Activated CD4-positive, alpha-beta T cell treated with anti-CD3 and anti-CD28 coated beads, Interleukin-10, Interleukin-2, amounts not matched to agents 100 ng/mL and 50 ng/mL, durations not matched to agents 16 hours and 8 hours (primary cell): ENCODE measurements around the gene USP6NL.
A peak's percentile ranks its signal among the peaks of the same experiment; 100 is the strongest.

Experiments
- DNase-seq: peaks from one replicate; pipeline ENCODE4 v3.0.0-alpha.2; 2020

The USP6NL gene

DNA sequence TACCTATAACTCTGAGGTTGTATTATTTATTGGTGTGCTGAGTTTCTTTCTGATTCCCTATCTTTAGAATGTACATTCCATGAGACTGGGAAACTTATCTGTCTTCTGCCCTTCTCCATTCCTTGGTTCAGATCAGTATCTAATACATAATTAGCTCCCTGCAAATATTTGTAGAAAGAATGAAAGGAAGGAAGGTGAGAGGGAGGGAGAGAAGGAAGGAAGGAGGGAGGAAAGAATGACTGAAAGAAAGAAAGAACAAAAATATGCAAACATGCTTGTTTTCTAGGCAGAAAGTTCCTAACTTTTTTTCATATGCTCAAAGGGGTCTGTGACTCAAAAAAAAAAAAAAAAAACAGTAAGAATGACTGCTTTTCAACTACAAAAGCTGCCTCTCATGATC is 3.9 kb upstream of the USP6NL start:
- DNase-seq, result no peak

- peak; percentile 32 for DNase-seq
These were observed 861 bp upstream of the USP6NL start for GRCh38 chr10:11612021-11613001.

DNA sequence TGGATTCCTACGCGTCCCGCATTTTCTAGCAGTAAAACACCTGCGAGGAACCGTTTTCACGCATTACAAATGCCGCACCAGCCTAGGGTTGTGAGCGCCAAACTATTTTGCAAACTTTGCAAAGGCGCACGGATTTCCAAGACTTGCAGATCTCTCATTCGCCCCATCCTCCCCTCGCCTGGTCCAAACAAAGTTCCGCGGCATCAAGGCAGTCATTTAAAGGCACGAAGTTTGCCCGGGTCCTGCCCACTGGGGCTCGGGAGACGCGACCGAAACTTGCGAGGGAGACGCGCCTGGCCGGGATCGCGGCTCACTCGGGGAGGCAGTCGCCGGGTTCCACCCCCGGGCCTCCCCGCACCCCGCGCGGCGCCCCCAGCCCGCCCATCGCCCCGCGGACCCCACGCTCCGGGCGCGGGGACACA is 613 bp downstream of the USP6NL start:
- DNase-seq, result no peak

DNA sequence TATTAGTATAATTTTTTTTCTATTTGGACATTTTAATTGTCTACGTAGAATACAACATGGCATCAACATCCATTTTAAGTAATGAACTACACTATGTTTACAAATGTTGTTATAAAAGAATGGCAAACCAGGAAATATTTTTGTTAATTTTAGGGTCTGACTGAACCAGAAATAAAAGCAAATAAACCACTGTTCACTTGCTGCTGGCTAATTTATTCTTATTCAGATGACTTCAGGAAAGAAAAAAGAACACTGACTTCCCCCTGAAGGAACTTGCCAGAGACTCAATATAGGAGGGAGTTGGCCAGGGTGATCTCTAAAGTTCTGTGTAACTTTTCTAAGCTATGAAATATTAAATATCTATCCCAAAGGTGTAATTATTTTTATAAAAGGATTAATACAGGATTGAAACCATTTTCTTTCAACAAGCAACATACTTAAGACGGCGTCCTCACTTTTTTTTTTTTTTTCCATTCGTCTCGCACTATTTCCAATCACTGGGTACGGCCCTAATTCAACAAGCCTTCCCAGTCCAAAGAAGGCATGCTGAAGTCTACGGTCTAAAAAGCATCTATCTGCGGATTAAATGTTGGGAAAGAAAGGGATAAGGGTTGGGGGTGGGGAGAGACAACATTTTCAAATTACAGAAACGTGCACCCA is 1.2 kb downstream of the USP6NL start:
- DNase-seq, result no peak

DNA sequence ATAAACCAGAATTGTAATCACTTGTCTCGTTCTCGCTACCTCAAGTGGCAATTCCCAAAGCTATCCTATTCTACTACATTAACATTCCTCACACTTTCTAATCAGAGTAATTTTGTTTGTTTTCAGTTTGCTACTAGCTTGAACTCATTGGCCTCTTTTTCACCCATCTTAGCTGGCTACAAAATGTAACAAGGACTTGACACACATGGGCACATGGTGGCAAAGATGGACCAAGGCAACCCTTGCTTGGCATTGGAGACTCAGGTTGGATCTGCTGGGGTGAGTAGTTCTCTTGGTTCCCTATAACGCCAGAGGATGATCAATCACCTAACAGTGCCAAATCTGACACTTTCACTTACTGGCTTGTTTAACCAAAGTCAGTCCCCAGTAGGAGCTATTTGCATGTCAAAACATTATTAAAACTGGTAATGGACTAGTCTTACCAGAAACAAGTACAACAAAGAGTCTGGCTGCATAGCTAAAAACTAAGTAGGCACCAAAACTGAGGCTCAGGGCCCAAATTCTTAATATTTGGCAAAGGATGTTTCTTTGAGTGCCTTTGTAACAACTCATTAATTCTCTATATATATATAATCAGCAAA is 1.9 kb downstream of the USP6NL start:
- no peak for DNase-seq

DNA sequence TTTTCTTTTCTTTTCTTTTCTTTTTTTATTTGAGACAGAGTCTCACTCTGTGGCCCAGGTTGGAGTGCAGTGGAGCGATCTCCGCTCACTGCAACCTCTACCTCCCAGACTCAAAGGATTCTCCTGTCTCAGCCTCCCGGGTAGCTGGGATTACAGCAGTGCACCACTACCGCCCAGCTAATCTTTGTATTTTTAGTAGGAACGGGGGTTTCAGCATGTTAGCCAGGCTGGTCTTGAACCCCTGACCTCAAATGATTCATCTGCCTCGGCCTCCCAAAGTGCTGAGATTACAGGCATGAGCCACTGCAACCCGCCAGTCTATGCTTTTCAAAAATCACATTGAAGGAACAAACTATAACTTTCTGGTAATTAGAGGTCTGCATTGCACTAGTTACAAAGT is 2.4 kb downstream of the USP6NL start:
- no peak for DNase-seq

DNA sequence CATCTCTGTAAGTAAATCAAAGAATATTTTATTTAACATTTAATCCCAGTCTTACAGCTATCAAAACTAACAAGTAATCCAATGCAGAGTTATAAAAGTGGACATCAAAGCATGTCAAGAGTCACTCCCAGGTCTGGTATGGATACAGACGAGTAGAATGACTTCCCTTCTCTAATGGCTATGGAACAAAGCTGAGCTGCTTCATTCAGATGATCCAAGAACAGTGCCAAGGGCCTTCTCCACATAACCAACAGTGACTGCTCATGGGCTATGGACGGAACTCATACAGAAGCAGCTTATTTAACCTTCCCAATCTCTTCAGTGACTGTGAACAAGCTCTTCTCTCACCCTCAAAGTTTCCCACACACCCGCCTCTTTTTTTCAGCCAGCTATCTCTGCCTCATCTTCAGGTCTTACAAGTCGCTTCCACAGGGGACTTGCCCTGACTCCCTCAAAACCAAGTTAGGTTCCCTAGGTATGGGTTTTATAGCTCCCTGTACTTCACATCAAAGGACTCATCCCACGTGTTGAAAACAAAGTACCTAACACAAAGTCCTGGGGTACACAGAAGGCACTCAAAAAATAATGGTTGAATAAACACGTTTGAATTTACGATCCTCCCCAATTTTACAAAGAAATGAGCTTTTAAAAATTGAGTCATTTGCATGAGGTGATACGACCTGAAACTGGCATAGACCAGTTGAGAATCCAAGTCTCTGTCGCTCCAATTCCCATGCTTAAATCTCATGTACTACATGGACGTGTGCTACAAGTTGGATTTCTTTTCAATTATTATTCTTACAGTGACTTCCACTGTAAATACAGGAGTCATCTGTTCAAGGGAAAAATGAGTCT is 3.1 kb downstream of the USP6NL start:
- DNase-seq, result no peak

DNA sequence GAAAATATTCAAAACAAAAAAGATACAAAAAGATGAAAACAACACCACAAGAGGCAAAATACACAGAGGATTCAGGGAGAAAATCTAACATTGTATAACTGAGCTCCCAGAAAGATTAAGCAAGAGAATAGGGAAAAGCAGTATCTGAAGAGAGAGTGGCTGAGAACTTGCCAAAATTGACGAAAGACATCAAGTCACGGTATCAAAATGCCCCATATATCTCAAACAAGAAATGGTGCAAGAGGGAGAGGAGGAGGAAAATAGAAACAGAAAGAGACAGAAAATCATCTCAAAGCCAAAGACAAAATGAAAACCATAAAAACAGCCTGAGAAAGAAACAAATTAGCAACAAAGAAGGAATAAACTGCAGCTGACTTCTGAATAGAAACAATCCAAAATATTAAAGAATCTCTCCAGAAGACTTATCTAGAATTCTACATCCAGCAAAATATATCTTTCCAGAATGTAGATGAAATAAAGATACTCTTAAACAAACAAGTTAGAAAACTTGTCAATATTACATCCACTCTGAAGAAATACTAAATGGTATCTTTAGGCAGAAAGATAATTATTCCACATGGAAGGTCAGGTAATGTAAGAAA is 5.5 kb downstream of the USP6NL start:
- DNase-seq, result no peak

- DNase-seq, result no peak
These were observed 6.4 kb downstream of the USP6NL start for GRCh38 chr10:11604865-11605650.

GRCh38 chr10:11603741-11604140 is 7.7 kb downstream of the USP6NL start:
- no peak for DNase-seq

GRCh38 chr10:11602919-11603523 is 8.4 kb downstream of the USP6NL start:
- DNase-seq, result no peak

- DNase-seq, result no peak
These were observed 9.1 kb downstream of the USP6NL start for GRCh38 chr10:11602358-11602757.

GRCh38 chr10:11601670-11602069 is 9.8 kb downstream of the USP6NL start:
- DNase-seq, result no peak

GRCh38 chr10:11600280-11600679 is 11.2 kb downstream of the USP6NL start:
- DNase-seq, result no peak

GRCh38 chr10:11598712-11599397 is 12.6 kb downstream of the USP6NL start:
- no peak for DNase-seq

DNA sequence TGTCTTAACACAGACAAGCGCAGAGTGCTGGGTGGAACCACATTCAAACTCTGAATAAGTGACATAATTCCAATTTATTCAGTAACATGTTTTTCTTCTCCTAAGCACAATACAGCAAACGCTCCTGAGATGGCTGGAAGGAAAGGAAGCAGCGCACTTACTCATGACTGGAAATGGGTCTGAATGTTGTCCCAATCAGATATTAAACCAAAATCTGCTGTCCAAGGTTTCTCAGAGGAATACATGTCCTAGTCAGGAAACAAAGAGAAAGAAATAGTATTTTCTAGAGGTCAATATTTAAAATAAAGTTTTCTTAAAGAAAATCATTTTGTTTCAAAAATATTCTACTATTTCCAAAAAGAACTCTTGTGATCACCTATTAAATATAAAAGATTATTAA is 14.0 kb downstream of the USP6NL start:
- no peak for DNase-seq

DNA sequence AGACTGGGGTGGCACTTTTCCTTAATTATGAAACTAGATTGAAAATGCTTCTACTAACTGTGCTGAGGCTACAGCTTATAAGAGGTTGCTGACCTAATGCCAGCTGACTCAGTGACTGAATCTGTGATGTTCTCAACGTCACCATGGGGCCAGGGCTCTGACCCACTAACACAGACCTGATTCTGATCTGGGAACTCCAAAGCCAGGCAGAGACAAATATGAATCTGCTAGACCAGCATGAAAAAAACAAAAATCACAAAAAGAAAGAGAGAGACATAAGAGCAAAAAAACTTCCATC is 16.1 kb downstream of the USP6NL start:
- no peak for DNase-seq

DNA sequence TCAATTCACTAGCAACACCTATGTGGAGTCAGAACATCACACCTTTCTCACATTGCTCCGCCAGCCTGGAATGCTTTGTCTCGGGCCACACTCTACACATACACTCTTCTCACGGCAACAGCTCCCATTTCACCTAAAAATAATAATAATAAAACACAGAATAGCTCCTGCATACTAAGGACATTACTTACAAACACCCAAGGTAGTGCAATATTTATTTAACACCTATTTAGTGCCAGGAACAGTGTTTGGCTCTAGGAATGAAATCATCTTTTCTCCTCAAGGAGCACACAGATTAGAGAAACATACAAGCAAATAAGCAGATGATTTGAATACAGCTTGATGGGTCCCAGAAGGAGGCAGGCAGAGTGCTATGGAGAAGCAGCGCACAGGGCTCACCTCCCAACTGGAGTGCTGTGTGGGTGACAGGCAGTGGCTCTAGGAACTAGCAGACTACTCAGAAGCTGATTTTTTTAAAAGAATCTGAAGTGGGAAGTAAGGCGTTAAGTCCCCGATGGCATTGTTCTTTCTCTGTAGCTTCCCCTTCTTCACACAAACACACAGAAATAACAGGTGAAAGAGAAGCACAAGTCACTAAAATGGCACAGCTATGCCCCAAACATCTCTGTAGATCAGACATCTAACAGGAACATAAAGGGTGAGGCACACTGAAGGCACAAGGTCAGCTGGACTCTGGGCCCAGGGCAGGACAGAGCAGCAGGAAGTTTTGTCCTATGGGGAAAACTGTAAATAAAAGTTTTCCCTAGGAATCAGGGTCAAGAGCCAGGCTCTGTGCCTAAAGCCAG is 16.7 kb downstream of the USP6NL start:
- no peak for DNase-seq

- DNase-seq, result no peak
These were observed 17.8 kb downstream of the USP6NL start for GRCh38 chr10:11593612-11594011.

GRCh38 chr10:11589738-11590137 is 21.7 kb downstream of the USP6NL start:
- DNase-seq, result no peak
